Astrocyte of the spinal cord (primary cell): ENCODE measurements around the gene TSPEAR.
"Not testable (repeated sequence)": the region's sequence is repeated elsewhere in the genome, so short reads cannot be mapped to it uniquely, and the experiment has no call there.

Source experiments
- DNase-seq: peaks from one replicate; pipeline ENCODE4 v3.0.0; 2011; ENCODE audit warnings: low read depth, low spot score
- H3K4me3 ChIP-seq: 2 replicates; pipeline ENCODE4 v1.5.1; 2011; ENCODE audit warnings: low read depth, mild to moderate bottlenecking, low read length, moderate library complexity
- in situ Hi-C: cut with HindIII; loops from 2 replicates; pipeline ENCODE4 v1.10.0; 2017; ENCODE audit warnings: low sequenced_read_pairs
- TF ChIP-seq, protein P1 (sequence below): IDR thresholded peaks from 2 replicates; pipeline ENCODE4 v1.5.1; 2012; ENCODE audit warnings: low read depth, mild to moderate bottlenecking, low read length, inconsistent platforms

The TSPEAR gene

DNA sequence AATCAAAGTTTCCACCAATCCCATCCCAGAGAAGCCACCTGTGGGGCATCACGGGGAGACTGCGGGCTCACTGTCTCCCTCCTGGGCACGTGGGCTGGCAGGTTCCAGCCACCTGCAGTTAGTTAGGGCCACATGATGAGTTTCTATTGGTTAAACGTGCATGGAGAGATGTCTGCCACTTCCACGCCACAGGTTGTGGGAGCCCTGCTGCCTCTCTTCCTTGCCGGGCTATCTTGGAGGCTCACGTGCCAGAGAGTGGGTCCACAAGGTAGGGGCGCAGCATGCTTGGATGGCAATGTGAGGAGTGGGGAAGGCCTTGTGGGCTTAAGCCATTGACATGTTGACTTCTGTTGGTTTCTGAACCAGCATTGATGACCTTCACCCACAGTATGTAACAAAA is 107.5 kb downstream of the TSPEAR start:
- no peak for DNase-seq
- TF ChIP-seq, protein P1, sequence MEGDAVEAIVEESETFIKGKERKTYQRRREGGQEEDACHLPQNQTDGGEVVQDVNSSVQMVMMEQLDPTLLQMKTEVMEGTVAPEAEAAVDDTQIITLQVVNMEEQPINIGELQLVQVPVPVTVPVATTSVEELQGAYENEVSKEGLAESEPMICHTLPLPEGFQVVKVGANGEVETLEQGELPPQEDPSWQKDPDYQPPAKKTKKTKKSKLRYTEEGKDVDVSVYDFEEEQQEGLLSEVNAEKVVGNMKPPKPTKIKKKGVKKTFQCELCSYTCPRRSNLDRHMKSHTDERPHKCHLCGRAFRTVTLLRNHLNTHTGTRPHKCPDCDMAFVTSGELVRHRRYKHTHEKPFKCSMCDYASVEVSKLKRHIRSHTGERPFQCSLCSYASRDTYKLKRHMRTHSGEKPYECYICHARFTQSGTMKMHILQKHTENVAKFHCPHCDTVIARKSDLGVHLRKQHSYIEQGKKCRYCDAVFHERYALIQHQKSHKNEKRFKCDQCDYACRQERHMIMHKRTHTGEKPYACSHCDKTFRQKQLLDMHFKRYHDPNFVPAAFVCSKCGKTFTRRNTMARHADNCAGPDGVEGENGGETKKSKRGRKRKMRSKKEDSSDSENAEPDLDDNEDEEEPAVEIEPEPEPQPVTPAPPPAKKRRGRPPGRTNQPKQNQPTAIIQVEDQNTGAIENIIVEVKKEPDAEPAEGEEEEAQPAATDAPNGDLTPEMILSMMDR, result no peak

DNA sequence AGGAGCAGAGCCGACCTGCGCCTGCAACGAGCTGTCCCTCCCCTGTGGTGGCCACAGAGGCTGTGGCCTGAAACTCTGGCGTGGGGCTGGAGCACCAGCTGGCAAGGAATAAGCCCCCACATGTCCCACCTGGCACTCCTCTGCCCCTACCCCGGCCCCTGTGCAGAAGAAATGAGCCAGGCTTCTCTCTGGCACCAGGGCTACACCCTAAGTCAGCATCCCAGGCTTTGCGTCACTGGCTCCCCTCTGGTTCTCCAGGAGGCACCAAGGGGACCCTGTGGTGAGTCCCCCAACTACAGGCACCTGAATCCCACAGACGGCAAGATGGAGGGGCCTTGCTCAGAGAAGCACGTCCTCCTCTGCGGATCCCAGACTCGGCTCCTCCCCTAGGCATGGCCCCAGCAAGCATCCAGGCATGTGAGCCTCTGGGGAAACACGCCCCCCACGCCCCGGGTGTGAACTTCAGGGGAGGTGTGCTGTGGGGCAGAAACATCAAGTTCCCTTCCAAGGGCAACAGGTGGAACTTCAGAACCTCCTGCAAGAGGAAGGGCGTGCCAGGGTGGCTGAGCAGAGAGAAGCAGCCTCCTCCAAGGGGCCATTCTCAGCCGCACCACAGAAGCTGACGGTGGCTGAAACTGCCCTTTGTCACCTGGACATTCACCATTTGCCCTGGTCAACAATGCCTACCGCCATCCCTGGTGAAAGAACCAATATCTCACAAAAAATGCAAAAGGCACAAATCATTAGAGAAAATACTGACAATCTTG is 108.1 kb downstream of the TSPEAR start:
- in situ Hi-C loops, result no loop called here
- no peak for DNase-seq
- H3K4me3 ChIP-seq, result no peak overlapping the region
- TF ChIP-seq, protein P1, result no peak

More for the DNA sequence above, 107.5 kb downstream of the TSPEAR start:
- in situ Hi-C loops, result no loop called here
- H3K4me3 ChIP-seq, result no peak overlapping the region

DNA sequence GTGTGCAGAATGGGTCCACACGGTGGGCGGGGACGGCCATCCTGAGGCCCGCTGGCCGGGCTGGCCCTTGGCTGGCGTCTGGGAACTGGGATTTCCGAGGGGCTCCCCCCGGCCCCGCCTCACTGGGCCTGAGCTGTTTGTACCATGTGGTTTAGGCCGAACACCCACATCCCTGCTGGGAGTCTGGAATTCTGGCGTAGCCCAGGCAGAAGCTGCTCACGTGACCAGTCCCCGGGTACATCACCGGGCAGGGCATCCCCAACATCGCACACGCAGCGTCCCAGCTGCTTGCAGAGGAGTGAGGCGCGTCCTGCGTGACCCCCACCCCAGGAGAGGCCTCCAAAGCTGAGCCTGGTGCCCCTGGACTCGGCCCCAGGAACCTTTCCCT is 108.9 kb downstream of the TSPEAR start:
- in situ Hi-C loops, result no loop called here
- no peak for DNase-seq

DNA sequence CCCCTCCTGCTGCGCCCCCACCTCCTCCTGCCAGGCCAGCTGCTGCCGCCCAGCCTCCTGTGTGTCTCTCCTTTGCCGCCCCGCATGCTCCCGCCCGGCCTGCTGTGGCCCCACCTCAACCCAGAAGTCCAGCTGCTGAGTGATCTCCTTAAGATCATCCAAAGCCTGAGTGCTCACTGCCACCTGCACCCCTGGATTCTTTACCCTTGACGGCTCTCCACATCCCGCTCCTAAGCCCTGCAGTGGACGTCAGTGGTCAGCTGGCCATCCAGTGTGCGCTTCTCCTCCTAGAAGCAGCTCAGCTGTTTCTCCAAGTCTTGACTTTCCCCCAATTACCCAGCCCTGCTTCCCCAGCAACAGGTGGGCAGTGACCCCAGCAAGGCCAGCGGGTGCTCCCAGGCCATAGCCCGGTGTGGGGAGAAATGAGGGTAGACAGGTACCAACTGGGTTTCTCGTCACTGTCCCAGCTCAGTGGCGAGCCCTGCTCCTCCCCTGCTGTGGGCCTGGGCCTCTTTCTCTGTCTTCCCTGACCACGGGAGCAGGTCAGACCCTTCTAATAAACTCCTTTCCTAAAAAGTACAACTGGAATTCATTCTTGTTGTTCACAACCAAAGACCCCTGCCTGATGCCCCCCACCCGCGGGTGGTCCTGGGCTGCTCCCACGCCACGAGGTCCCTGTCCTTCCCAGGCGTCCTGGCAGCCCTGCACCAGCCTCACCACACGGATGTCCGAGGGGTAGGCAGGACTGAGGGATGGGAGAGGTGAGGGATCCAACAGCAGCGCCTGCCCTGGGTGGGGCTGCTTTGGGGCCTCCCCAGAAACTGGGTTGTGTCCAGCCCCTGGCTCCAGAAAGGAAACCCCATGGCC is 109.5 kb downstream of the TSPEAR start:
- no peak for DNase-seq
- TF ChIP-seq, protein P1, result no peak
- in situ Hi-C loops, result no loop called here
- H3K4me3 ChIP-seq, result no peak overlapping the region

More for the DNA sequence above, 108.9 kb downstream of the TSPEAR start:
- TF ChIP-seq, protein P1, result no peak
- H3K4me3 ChIP-seq, result no peak overlapping the region

DNA sequence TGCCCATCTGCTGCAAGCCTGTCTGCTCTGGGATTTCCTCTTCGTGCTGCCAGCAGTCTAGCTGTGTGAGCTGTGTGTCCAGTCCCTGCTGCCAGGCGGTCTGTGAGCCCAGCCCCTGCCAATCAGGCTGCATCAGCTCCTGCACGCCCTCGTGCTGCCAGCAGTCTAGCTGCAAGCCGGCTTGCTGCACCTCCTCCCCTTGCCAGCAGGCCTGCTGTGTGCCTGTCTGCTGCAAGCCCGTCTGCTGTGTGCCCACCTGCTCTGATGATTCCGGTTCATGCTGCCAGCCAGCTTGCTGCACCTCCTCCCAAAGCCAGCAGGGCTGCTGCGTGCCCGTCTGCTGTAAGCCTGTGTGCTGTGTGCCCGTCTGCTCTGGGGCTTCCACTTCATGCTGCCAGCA is 110.3 kb downstream of the TSPEAR start:
- in situ Hi-C loops, H3K4me3 ChIP-seq, DNase-seq: not testable (repeated sequence)

DNA sequence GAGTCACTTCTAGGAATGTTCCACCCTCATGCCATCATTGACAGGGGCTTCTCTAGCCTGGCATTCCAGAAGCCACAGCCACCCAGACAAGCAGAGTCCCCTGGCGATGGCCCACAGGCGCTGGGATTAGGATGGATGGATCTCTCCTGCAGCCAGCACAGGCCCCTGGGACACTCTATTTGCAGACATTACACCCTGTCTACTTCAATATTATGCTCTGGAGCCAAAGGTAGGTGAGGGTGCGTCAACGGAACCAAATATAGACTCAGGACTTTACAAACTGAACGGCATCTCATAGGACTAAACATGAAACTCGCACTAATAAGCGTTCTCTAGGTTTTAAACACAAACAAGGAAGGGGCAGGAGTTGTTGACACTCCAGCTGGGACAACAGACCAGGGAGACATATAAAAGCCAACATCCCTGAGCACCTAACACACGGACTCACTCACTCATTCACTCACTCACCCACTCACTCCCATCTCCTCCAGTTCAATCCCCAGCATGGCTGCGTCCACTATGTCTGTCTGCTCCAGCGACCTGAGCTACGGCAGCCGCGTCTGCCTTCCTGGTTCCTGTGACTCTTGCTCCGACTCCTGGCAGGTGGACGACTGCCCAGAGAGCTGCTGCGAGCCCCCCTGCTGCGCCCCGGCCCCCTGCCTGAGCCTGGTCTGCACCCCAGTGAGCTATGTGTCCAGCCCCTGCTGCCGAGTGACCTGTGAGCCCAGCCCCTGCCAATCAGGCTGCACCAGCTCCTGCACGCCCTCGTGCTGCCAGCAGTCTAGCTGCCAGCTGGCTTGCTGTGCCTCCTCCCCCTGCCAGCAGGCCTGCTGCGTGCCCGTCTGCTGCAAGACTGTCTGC is 111.0 kb downstream of the TSPEAR start, which contains the start of gene KRTAP10-7:
Gene KRTAP10-7, plus strand, starts transcription at position 480 of the 861 bp plus-strand sequence. Its CDS starts 25 bp downstream, at position 505.
- DNase-seq, in situ Hi-C loops, H3K4me3 ChIP-seq: not testable (repeated sequence)
